Omental fat pad (tissue), 4 donors: ENCODE results near the gene ADGRF1. TPM values are rescaled to one million over a fixed set of nuclear protein-coding genes. Genes with fewer than 3 reads are reported as not detected.

Experiments
- ATAC-seq: fragments of 150-250 bp; one replicate; pipeline ENCODE4 v1.9.1; 2016; ENCODE audit warnings: mild to moderate bottlenecking, moderate library complexity; ENCODE audit not compliant: low FRiP score
- DNase-seq: peaks from one replicate; pipeline ENCODE4 v3.0.0-alpha.2; 2019; ENCODE audit warnings: low spot score
- total RNA-seq, 4 donors: library from RNA; depleted of rRNA; stranded (reverse); fragments of >200 nt; gene quantifications; one replicate each; pipeline ENCODE4 v1.1.0, GENCODE V29; 2016
- TF ChIP-seq, protein P1 (sequence below), 3 donors: fragments of 450-650 bp; IDR thresholded peaks; one replicate each; pipeline ENCODE4 v1.5.1; 2016 to 2017; ENCODE audit warnings: antibody characterized with exemption in 3 of 3, mild to moderate bottlenecking in 3 of 3, moderate library complexity in 2 of 3

The ADGRF1 gene
- total RNA-seq, 4 donors from 2014 or later, result not detected

DNA sequence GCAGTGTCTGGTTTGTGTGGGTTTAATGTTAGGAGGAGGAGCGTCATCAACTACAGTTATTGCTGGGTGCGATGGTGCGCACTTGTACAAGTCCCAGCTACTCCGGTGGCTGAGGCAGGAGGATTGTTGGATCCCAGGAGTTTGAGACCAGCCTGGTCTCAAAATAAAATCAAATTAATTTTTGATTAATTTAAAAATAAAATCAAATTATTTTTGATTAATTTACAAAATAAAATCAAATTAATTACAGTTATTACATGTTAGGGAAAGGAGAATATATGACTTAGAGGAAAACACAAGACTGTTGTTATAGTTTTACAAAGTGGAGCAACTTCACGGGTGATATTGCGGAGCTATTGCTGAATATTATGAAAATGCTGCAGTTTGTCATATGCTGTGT lies 85.7 kb downstream of the ADGRF1 start:
- TF ChIP-seq, protein P1, sequence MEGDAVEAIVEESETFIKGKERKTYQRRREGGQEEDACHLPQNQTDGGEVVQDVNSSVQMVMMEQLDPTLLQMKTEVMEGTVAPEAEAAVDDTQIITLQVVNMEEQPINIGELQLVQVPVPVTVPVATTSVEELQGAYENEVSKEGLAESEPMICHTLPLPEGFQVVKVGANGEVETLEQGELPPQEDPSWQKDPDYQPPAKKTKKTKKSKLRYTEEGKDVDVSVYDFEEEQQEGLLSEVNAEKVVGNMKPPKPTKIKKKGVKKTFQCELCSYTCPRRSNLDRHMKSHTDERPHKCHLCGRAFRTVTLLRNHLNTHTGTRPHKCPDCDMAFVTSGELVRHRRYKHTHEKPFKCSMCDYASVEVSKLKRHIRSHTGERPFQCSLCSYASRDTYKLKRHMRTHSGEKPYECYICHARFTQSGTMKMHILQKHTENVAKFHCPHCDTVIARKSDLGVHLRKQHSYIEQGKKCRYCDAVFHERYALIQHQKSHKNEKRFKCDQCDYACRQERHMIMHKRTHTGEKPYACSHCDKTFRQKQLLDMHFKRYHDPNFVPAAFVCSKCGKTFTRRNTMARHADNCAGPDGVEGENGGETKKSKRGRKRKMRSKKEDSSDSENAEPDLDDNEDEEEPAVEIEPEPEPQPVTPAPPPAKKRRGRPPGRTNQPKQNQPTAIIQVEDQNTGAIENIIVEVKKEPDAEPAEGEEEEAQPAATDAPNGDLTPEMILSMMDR (IDR thresholded peaks at IDR 0.05), result no peak
- ATAC-seq, result no peak
- DNase-seq, result no peak

DNA sequence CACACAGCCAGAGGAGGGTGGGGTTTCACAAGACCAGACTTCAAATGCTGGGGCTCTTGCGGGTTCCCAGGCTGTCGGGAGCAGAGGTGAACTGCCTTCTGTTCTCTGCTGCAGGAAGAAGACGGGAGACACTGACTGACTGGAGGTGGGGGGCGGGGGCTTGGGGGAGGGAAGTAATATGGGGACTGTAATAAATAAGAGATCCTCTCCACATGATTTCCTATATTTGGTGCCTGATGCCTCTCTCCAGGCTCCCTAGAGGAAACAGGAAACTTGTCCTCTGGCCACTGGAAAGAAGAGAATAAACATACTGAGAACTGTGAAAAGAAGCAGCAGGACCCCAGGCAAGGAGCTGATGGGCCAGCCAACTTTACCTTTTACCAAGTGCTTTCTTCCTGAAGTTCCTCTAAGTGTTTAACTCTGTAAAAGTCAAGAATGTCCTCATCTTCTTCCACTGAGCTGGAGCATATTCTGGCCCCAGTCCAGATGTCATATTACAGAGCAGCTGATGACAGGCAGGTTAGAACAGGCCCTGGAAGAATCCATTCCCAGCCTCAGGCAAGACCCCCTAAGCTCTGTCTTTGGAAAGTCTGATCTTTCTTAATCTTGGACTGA lies 87.2 kb downstream of the ADGRF1 start:
- ATAC-seq, result no peak
- DNase-seq, result no peak
- TF ChIP-seq, protein P1 (IDR thresholded peaks at IDR 0.05), result no peak

DNA sequence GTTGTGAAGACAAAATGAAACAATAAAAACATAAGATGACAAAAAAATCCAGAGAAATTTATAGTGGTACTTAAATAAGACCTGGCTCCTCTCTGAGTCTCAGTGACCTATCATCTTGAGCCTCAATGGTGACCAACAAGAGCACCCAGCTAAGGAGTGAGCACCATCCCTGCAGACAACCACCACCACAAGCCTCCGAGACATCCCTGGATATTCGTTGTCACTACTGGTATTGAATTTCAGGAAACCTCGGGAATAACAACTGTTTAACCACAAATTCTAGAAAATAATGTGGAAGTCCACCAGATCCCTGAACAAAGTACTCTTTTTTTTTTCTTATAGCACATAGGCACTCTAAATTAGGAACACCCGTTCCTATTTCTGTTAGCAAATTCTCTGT lies 88.2 kb downstream of the ADGRF1 start:
- TF ChIP-seq, protein P1 (IDR thresholded peaks at IDR 0.05), result no peak
- no peak for DNase-seq
- ATAC-seq, result no peak

DNA sequence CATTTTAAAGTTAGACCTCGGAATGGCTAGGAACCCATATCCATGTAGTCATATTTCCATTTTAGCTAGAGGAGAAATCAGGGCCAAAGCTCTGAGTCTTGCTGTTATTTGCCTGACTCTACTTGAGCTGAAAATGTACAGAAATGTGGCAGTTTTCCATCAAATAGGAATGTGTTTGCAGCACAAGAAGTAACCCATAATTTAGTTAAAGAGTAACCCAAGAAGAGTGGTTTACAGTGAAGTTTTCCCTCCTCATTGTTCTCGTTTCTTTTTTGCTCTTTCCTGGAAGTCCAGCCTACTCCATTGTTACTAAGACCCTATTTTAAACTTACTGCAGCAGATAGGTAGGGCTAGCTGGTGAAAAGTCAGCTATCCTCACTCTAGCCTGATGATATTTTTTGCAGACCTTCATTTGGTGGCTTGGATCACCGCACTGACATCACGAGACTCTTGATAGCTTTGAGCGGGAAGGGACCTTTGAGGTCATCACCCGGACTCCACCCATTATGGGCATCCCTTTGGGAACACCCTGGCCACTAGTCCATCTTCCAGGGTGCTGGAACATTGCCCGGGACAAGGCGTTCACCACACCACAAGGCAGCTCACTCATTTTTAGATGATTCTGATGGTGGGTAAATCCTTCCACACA lies 92.4 kb downstream of the ADGRF1 start:
- DNase-seq (no peak), ATAC-seq (no peak)
- TF ChIP-seq, protein P1 (IDR thresholded peaks at IDR 0.05), result no peak

DNA sequence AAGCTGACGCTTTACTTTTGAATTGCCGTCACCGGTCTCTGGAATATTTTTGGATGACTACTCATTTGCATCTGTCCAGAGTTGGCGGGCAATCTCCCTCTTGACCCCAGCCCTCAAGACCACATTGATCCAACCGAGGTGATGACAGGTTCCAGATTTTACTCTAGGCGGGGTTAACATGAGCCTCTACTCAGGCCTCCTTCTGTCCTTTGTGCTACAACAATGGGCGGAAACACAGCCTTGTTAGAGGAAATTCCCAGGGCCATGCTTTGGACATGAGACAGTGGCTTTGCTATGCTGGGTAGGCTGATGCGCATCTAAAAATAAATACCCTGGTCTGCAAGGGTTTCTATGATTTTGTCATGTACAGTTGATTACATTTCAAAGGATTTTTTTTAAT lies 93.4 kb downstream of the ADGRF1 start:
- peak; percentile 38 for ATAC-seq
- no peak for DNase-seq
- TF ChIP-seq, protein P1 (IDR thresholded peaks at IDR 0.05), result no peak

Other genes starting within 250 kb of the ADGRF1 start
- not detected for gene MEP1A, start 248.9 kb downstream of the ADGRF1 start, total RNA-seq
- gene ADGRF5, start 120.4 kb downstream of the ADGRF1 start, total RNA-seq, result 100 to 1,000 TPM in 1 of 4 donors, 10 to 100 TPM in 3; 29.7 to 324 (median 74.1) TPM